Activated naive CD4-positive, alpha-beta T cell (primary cell): Measurements from ENCODE around the gene PIP5KL1.
A peak's percentile ranks its signal among the peaks of the same experiment; 100 is the strongest.

ENCODE experiments used
- DNase-seq, 4 experiments: peaks; one replicate each; lab custom pipeline; 2025; lab: John Stamatoyannopoulos, UW

PIP5KL1 gene

DNA sequence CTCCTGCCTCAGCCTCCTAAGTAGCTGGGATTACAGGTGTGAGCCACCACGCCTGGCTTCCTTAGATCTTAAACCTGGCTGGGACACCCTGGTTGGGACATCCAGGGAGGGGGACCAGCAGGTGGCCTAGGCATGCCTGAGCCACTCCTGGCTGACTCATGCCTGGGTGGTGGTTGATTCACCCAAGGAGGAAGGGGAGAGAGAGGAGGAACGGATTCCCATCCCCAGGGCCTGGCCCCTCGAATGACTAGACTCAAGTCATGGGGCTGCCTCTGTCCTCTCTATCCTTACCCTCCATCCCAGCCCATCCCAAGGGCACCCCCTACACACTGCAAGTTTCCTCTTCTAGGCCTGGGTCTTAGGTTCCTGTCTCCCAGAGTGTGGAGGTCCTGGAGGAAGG, 37.5 kb upstream of the PIP5KL1 start:
- no peak for DNase-seq

DNA sequence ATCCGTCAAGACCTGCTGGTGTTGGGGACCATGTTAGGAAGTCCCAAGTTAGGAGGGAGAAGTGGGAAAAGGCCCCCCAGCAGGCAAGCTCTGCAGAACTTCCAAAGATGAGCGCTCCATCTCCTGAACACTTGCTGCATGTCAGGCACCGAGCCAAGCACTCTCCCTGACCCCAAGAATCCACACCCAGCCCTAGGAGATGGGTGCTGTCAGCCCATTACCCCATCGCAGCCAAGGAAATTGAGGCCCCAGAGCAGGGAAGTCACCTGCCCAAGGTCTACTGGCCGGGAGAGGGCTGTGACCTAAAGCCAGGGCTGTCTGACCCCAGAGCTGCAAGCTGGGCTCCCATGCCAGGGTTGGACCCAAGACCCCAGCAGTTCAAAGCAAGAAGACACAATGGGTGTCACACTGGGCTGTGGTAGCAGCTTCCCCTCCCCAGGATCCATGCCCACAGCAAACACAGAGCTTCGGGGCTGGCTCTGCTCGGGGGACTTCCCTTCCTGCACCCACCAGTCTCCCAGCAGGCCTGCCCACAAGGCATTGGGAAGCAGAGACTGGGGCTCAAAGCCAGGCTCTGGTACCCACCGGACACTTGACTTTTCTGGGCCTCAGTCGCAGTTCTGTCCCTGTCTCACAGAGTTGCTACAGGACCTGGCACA, 36.7 kb upstream of the PIP5KL1 start:
- DNase-seq: no peak

DNA sequence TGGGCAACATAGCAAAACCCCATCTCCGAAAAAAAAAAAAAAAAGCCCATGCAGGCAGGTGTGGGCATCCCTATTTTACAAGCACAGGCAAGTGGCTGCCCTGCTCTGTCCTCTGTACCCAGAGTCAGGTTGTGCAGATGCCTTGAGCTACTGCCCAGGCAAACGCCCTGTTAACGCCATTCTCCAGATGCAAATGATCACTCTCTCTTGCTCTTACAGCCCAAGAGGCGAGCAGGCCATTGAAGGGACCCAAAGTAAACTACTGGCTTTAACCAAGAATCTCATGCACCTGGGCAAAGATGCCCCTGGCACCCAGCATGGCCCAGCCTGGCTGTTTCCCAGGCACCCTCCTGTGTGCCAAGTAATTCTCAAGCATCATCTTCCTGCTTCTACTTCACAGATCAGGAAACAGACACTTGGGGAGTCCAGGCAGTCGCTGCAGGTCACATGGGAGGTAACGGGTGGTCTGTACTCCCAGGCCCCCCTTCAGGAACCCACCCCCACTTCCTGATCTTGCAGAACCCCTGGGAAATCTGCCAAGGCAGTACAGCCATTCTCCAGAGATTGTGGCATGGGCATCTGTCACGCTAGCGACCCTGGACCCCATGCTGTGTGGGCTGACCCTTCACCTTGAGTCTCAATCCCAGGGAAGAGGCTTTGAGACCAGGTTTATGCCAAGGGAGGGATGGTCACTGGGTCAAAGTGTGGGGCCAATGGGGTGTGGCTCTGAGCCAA, 36.0 kb upstream of the PIP5KL1 start:
- no peak for DNase-seq

DNA sequence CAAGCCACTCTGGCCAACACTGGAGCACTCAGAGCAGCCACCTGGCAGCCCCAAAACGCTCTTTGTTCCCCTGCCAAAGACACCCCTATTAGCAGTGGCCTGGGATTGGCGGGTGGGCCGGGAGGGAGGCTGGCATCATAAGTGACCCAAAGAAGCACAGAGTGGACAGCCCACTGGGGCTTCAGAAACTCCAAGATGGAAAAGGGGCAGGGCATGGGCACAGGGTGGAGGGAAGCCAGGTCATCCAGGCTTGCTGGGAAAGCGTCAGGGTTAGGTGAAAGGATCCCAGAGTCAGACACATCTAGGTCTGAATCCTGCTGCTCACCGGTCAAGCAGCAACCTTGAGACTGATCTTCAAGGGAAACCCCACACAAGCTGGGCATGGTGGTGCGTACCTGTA, 35.4 kb upstream of the PIP5KL1 start:
- DNase-seq: no peak

DNA sequence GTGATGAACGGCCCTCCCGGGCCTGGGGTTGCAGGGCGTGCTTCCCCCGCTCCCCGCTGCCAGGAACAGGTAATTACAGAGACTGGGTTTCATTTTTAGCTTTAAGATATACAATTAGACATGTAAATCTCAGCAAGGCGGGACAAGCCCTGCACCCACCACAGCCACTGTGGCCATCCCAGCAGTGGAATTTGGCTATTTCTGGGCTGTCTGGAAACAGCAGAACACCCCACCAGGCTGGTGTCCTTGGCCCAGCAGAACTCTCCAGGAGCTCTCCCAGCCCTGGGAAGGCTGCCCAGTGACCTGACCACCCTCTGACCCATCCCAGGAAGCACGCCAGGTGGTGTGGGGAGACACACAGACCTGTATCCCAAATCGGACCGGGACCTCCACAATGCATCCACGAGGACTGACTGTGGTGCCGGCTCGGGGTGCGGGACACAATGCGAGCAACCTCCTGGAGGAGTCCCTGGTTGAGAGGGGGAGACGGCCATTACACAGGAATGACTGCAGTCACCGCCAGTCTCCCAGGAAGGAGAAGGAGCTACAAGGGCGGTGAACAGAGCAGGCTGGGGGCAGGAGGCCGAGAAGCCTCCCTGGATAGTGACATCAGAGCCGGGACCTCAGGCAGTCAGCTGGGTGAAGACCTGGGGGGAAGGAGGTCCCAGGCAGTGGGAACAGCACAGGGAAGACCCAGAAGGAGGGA, 32.9 kb upstream of the PIP5KL1 start:
- DNase-seq: peak in 1 of 4 experiments; percentile 17

DNA sequence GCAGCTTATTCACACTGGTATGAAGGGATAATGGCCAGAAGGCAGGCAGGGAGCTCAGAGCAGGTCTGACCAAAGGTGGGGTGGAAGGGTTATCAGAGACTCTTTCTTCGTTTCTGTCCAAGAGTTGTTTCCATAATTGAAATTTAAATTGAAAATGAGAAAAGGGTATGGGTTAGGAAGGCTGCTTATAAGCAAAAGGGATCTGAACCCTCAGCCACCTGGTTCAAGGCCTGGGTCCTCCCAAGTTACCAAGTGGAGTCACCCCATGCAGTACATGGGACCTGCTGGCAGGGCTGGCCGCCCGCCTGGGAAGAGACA, 32.4 kb upstream of the PIP5KL1 start:
- DNase-seq: no peak

DNA sequence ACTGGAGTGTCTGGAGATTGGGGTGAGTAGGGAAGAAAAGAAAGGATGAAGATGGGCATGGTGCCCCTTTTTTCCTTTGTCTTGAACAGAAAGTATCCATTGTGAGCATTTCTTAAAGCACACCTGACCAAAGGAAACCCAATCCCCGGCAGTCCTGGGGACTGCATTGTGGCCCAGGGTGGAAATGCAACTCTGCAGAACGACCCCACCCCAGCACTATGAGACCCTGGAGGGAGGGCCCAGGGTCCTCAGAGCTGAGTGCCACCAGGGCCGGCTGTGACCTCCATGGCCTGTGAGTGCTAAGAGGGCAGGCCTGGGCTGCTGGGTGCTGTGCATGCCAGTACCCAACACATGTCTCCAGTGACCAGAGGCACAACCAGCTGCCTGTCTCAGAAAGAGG, 31.7 kb upstream of the PIP5KL1 start:
- no peak for DNase-seq

DNA sequence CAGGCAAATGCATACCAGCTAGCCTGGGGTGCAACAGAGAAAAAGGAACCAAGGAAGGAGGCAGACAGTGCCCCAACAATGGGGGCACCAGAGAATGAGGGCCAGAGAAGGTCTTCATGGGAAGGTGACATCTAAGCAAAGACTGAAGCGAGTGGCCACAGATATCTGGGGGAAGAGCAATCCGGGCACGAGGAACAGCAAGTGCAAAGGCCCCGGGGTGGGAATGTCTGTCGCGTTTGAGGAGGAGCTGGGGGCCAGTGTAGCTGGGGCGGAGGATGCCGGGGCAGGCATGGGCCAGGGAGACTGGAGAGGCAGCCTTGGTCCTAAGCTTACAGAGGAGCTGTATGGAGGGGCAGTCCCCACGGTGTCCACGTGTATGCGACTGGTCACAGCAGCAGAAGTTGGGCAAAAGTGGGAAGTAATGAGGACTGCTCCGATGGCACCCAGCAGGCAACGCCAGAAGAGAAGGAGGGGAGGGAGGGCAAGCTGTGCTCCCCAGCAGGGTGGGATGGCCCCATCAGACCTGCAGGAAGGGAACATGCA, 31.1 kb upstream of the PIP5KL1 start:
- DNase-seq: no peak

DNA sequence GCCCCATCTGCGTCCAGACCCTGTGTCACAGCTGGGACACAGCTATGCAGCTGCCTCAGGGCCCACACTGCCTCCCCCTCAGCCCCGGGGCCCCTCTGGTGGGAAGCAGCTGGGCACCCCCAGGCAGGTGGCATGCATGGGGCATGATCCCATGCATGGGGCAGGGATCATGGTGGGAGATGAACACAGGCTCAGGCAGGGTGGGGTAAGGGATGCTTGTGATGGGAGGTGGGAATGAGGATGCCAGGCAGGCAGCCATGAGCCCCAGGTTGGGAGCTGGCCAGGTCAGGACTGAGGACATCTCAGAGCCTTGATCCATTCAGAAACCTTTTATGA, 30.5 kb upstream of the PIP5KL1 start:
- DNase-seq: no peak

DNA sequence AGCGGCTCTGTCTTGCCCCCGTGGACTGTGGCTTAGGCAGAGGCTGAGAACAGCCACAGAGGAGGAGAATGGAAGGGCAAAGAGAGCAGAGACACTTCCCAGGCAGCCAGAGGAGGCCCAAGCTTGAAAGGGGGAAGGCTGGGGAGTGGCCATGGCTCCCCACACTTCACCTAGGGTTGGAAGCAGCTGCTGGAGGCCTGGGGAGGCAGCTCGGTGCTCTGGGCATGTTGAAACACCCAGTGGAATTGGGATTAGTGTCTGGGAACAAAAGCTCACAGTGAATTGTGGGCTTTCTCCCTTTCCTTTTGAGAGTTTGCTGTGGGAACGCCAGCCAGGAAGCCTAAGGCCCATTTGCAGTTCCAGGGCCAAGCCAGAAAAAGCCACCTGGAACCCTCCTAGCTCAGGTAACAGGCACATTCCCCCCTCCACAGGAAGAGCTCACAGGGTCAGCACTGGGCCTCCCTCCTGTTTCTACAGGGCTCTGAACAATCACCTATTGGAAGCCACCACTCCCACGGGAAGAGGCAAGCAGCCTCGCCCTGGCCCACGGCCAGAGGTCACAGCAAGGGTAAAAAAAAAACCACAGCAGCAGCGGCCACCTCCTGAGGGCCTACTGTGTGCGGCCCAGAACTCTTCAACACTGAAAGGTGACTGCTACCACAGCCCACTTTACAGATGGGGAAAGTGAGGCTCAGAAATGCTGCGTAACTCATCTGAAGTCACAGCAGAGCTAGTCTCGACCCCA, 30.0 kb upstream of the PIP5KL1 start:
- DNase-seq: no peak

DNA sequence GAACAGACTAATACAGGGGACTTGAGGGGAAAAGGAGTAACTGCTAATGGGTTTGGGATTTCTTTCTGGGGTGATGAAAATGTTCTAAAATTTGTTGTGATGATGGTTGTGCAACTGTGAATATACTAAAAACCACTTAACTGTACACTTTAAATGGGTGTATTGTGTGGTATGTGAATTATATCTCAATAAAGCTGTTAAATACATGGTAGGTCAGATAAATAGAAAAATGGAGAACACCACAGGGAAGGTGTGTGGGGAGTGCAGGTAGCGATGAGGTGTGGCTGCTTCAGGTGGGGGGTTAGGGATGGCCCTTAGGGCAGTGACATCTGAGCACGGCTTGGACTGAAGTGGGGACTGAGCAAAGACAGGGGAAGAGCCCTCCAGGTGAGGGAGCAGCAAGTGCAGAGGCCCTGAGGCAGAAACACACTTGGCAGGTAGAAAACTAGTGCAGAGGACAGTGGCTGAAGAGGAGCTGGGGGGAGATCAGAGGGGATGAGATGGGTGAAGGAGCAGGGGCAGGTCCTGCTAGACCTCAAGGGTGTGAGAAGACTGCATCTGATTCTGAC, 29.3 kb upstream of the PIP5KL1 start:
- no peak for DNase-seq

DNA sequence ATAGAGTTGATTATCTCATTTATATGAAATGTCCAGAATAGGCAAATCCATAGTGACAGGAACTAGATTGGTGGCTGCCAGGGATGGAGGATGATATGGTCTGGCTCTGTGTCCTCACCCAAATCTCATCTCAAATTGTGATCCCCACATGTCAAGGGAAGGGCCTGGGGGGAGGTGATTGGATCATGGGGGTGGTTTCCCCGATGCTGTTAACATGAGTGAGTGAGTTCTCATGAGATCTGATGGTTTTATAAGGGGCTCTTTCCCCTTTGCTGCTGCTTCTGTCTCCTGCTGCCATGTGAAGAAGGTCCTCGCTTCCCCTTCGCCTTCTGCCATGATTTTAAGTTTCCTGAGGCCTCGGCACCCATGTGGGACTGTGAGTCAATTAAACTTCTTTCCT, 28.8 kb upstream of the PIP5KL1 start:
- DNase-seq: no peak

DNA sequence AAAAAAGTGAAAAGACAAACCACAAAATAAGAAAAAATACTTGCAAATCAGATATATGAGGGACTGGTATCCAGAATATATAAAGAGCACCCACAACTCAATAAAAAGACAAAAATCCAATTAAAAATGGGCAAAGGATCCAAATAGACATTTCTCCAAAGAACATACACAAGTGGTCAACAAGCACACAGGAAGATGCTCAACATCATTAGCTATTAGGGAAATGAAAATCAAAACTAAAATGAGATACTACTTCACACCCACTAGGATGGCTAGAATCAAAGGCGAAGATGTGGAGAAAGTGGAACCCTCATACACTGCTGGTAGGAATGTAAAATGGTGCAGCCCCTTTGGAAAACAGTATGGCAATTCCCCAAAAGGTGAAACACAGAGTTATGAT, 28.2 kb upstream of the PIP5KL1 start:
- no peak for DNase-seq

DNA sequence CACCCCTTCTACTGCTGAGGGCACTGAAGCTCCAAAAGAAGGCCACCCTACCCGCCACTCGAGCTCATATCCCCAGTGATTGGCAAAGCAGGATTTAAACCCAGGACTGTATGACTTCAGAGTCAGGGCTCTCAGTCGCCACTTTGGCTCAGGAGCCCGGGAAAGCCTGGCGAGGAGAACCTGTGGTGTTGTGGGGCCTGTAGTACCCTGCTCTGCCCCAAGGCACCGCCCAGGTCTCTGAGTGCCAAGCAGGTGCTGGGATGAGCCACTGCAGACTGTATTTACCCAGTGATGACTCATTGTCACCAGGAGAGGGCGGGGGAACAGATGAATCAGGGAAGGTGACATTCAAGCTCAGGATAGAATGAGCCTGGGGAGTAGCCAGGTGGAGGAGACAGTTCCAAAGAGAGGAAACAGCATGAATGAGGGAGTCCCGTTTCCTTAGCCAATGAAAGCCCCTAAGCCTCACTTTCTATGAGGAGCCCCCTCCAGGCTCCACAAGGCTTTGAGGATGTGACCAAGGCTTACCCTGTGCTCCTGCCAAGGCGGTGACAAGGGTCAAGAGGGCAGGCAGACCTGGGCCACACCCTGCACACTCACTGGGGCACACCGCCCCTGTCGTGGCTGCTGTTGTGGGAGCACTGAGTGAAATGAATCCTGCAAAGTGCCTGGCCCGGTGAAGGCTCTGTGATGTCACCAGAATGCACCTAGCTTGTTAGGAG, 24.9 kb upstream of the PIP5KL1 start:
- DNase-seq: peak; percentile 33 to 64 (median 45)

DNA sequence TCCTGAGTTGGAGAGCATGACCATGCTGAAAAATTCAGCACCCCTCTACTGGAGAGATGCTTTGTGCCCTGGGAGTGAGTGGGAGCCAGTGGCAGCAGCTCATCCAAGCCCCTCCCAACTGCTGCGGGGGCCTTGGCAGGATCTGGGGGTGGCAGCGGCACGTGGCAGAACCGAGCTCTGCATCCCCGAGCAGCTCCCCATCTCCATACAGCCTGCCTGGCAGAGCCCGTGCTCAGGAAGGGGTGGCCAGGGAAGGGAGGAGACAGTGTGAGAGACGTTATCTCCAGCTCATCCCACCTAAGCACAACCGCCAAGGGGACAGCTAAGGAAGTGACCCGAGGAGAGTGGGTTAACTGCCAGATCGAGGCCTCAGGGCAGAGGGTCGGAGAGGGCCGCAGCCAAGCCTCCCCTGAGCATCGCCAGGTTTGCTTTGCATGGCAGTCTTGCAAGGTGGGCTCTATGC, 24.3 kb upstream of the PIP5KL1 start:
- DNase-seq: no peak

DNA sequence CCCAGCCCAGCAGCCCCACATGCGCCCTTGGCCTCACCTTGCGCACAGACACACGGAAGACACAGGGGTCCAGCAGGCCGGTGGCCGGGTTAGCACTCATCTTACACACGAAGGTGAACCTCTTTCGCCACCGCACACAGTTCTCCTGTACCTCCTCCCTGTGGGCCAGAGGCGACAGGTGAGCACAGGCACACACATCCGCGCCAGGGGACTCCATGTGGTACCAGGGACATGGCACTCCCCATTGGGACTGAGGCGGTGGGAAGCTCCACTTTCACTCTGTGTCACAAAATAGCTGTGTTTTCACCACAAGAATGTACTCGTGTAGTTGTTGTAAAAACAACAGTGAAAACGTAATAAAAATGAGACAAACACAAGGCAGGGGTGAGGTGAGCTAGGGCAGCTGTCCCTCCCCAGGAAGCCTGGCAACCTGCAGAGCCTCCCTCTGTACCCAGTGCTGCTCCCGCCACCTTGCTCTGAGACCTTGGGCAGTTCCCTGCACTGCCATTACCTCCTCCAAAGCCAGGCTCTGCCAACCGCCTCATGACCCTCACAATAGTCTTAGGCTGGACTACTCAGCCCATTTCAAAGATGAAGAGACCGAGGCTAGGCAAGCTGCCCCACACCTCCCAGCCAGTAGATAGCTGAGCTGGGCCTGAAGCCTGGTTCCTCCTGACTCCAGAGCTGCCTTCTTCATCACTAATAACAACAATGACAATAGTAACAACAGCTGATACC, 23.4 kb upstream of the PIP5KL1 start:
- no peak for DNase-seq

DNA sequence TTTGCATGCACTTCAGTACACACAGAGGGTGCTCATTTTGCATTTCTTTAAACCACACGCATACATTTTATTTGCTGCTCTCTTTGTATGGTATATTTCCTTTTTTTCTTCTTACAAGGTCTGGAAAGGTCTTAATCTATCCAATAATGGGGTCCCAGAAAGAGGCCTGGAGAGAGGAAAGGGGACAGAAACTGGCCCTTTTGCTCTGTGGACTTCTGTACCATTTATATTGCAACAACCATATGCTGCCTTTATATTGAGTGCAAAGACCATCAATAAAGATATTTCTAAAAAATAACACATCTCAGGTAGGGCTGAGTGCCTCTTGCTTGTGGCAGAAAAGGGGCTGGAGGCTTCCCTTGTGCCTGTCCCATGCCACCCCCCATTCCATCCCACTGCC, 22.6 kb upstream of the PIP5KL1 start:
- no peak for DNase-seq

DNA sequence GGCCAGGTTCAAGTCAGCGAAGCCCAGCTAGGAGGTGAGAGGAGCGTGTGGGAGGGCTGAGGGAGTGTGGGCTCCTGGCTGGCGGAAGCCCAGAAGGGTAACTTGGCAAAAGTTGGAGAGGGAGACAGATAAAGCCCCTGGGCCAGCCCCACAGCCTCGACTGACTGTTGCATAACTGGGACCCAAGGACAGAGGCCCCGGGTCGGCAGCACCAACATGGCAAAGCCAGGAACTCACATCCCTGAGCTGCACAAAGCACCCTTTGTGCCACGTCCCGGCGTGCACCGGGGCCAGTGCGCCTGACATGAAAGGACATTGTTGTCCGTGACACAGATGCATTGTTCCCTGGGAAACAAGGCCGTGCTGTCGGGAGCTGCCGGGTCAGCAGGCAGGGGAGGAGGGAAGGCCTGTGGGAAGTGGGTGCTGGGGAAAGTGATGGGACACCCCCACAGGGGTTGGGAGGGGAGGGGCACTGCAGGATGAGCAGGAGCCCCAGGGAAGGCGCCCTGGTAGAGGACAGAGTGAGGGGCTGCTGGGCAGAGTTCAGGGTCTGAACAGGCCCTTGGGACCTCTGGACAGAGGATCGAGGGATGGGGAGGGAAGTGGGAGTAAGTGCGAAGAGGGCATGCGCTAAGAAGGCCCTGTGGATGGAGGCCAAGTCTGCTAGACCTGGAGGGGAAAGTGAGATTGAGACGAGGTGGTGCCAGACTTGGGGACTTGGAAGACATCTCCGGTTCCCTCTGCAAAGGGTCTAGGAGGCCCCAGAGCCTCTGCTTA, 20.1 kb upstream of the PIP5KL1 start:
- no peak for DNase-seq

DNA sequence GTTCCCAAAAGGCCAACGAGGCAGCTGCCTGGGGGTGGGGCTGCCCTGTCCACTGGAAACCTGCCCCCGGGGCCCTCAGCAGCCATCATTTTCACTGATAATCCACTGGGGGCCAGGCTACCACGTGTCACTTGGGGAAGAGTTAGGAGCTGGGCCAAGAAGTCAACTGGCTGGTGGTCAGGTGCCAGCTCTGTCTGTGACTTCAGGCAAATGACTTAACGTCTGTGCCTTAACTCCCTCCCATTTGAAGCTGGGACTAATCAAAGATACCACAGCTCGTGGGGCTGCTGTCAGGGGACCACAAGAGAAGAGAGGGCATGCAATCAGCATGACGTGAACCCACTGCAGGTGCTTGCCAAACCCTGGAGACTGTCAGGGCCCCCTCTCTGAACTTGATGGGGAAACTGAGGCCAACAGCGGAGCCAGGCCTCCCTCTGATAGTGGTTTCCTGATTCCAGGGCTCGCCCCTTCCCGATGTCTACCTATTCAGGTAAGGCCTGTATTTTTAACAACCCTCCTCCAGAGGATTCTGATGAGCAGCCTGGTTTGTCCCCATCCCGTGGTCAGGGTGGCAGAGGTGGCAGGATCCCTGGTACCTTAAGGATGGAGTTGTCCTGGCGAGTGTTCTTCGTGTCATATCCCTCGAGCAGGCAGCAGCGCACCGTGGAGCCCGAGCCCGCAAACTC, 19.4 kb upstream of the PIP5KL1 start:
- DNase-seq: no peak
